HG03139 (cell line): ENCODE measurements around the gene TPP2.

Experiments
- ATAC-seq: cut with Tn5 transposase; IDR thresholded peaks from one replicate; pipeline ENCODE4 v1.9.1; 2021; ENCODE audit not compliant: unreplicated experiment

Gene TPP2

DNA sequence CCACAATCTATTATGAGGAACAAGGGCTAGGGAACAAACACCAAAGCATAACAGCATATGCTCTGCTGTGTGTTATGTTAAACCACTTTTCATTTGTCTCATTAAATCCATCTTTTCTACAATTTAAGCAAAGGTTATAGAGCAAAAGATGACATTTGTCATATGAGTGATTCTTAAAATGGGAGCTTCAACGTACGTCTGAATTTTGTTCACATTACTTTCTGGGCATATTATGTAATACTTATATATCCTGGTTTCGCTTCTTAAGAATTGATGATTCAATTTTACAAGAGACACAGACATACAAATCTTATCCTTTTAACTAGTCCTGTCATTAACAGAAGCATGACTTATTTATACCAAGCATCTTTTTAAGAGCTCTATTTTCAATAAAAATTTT, 3.3 kb upstream of the TPP2 start:
- ATAC-seq, result no peak

GRCh38 chr13:102597029-102597961, 509 bp downstream of the TPP2 start:
- ATAC-seq, result peak; percentile 22

DNA sequence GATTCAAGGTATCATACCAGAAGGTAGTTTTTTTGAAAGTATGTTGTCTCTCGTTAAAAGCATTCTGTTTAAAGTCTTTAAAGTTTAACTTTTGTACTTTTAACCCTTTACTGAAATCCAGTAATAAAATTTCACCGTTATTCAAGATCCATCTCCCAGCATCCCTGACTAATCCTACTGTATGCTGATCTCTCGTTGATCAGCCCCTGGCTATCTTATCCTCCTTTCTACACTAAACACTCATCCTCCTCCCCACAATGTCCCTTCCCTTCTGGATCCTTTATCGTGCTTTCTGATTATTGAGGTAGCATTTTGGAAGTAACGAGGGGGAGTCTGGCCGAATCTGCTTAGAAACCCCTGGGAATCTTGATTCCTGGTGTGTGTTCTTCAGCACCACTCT, 1.3 kb downstream of the TPP2 start:
- no peak for ATAC-seq

DNA sequence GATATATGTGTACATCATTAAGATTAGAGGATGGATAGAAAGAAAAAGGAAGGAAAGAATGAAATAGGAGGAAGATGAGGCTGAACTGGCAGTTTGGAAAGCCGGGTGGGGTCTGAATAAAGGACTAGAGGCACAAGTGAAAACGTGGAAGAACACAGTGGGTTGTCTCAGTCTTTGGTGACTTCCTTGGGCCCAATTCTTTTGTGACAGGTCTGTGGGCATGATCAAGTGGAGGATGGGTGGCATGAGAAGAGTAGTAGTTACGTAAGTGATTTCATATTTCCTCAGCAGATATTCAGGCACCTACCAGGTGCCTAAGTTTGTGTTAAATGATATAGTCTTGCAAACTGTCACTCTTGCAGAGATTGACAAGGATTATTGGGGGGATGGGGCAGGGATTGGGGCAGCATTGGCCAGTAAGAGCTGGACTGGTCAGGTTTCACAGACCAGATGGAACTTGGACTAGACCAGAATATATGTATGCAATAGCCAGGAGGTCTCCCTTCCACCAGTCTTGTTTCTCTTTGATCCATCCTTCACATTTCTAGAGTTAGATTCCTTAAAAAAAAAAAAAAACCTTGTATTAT, 2.7 kb downstream of the TPP2 start:
- no peak for ATAC-seq

- ATAC-seq, result no peak
Observed at GRCh38 chr13:102606537-102607309, 9.9 kb downstream of the TPP2 start.

GRCh38 chr13:102608974-102609373, 12.2 kb downstream of the TPP2 start:
- no peak for ATAC-seq

GRCh38 chr13:102609696-102610095, 12.9 kb downstream of the TPP2 start:
- no peak for ATAC-seq

GRCh38 chr13:102610296-102610895, 13.6 kb downstream of the TPP2 start:
- no peak for ATAC-seq

GRCh38 chr13:102617697-102618350, 21.0 kb downstream of the TPP2 start:
- ATAC-seq, result no peak

DNA sequence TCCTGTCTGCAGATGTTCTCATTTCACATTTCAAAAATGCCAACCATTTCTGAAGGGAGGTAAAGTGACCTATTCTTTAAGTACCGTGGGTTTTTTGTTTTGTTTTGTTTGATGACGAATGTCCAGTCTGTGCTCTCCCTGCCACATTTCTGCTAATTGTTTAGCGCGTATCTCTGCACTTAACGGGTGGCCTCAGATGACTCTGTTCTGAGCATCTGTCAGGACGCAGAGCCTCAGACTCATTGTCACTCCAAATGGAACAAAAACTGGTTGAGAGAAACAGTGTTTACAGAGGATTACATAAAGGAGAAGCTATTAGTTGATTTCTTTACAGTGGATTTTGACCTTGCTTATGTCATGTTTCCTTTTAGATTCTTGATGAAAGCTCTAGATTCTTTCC, 23.7 kb downstream of the TPP2 start:
- ATAC-seq, result no peak

- no peak for ATAC-seq
Observed at GRCh38 chr13:102626928-102627327, 30.1 kb downstream of the TPP2 start.

DNA sequence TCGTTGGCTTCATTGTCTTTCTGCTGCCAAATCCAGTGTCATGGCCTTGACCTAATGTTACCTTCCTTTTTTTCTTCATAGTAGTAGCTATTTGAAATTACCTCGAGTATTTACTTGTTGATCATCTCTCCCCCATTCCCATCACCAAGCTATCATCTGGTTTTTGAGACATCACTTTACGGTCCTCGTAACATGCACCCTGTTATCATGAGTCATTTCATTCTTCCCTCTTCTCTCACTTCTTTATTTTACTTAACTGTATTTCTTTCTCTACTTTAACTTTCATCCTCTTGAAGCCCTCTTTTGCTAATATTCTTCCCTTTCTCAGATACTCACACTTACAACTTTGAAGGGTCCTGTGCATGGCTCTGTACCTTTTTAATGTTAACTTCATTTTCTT, 31.8 kb downstream of the TPP2 start:
- no peak for ATAC-seq

DNA sequence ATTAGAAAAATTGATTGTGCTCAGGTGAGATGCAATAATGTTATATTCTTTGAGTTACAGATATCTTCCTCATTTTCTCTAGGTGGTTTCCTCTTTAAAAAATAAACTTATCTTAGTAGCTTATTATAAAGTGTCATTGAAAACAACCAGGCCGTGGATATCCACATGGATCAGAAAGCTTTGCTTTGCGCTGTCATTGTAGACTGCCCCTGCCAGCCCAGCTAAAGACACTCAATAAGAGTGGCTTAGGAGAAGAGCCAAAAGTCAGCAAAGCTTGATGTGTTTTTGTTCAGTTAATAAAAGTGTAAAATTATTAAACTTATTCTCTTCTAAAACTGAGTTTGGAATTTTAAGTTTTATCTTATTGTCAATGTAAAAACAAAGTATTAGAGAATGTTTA, 34.4 kb downstream of the TPP2 start:
- ATAC-seq, result no peak

GRCh38 chr13:102638741-102639140, 42.0 kb downstream of the TPP2 start:
- no peak for ATAC-seq

GRCh38 chr13:102642029-102642428, 45.2 kb downstream of the TPP2 start:
- no peak for ATAC-seq

- ATAC-seq, result no peak
Observed at GRCh38 chr13:102642475-102642874, 45.7 kb downstream of the TPP2 start.

- ATAC-seq, result no peak
Observed at GRCh38 chr13:102643656-102644055, 46.9 kb downstream of the TPP2 start.

- no peak for ATAC-seq
Observed at GRCh38 chr13:102645701-102646100, 48.9 kb downstream of the TPP2 start.

GRCh38 chr13:102648046-102648445, 51.3 kb downstream of the TPP2 start:
- no peak for ATAC-seq

GRCh38 chr13:102650444-102650843, 53.7 kb downstream of the TPP2 start:
- ATAC-seq, result no peak

DNA sequence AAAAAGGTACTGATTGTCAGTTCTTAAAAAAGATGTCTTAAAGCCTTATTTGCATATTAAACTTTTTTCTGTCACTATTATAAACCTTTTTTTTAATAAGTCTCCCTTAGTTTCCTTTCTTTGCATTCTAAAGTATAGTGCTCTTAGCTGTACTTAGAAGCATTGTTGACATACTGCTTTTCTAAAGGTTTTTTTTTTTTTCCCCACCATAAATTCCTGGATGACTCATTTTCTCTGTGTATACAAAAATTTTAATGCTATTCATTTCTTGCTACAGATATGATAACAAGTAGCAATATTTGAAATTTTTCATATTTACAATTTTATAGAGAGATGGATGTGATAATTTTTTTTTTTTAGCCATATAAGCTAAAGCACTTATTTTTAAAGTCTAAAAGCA, 54.6 kb downstream of the TPP2 start:
- no peak for ATAC-seq
